T follicular helper cell (primary cell): Measurements from ENCODE around the gene TPT1.

ENCODE experiments used
- DNase-seq: peaks from one replicate; pipeline ENCODE4 v3.0.0-alpha.2; 2020; ENCODE audit warnings: low read depth

Gene TPT1

GRCh38 chr13:45333977-45334922, 6.7 kb downstream of the TPT1 start:
- peak; percentile 26 for DNase-seq

GRCh38 chr13:45333251-45333976, 7.6 kb downstream of the TPT1 start:
- DNase-seq = no peak

- no peak for DNase-seq
These were observed 8.2 kb downstream of the TPT1 start for GRCh38 chr13:45332831-45333219.

GRCh38 chr13:45332036-45332830, 8.8 kb downstream of the TPT1 start:
- no peak for DNase-seq

GRCh38 chr13:45331692-45332035, 9.3 kb downstream of the TPT1 start:
- no peak for DNase-seq

GRCh38 chr13:45331123-45331619, 9.8 kb downstream of the TPT1 start:
- no peak for DNase-seq

GRCh38 chr13:45328661-45329111, 12.3 kb downstream of the TPT1 start:
- DNase-seq = no peak

GRCh38 chr13:45327253-45327955, 13.6 kb downstream of the TPT1 start:
- DNase-seq = no peak

GRCh38 chr13:45325806-45326205, 15.2 kb downstream of the TPT1 start:
- DNase-seq = no peak

GRCh38 chr13:45320876-45321629, 19.9 kb downstream of the TPT1 start:
- no peak for DNase-seq

GRCh38 chr13:45316996-45317395, 24.0 kb downstream of the TPT1 start:
- DNase-seq = no peak

GRCh38 chr13:45316338-45316737, 24.6 kb downstream of the TPT1 start:
- DNase-seq = no peak

GRCh38 chr13:45315520-45316167, 25.3 kb downstream of the TPT1 start:
- DNase-seq = no peak

- no peak for DNase-seq
These were observed 26.2 kb downstream of the TPT1 start for GRCh38 chr13:45314822-45315221.

GRCh38 chr13:45310341-45311131, 30.4 kb downstream of the TPT1 start:
- DNase-seq = no peak

GRCh38 chr13:45306966-45307365, 34.0 kb downstream of the TPT1 start:
- DNase-seq = no peak

GRCh38 chr13:45305079-45305478, 35.9 kb downstream of the TPT1 start:
- no peak for DNase-seq

GRCh38 chr13:45303866-45304265, 37.1 kb downstream of the TPT1 start:
- no peak for DNase-seq

GRCh38 chr13:45303026-45303425, 38.0 kb downstream of the TPT1 start:
- DNase-seq = no peak
